Uterus (tissue), 2 donors: ENCODE data around the gene KCNQ1OT1.

Experiments
- POLR2A ChIP-seq, 2 donors: fragments of 450-650 bp; IDR thresholded peaks; one replicate each; pipeline ENCODE4 v1.6.1; 2016; ENCODE audit warnings: antibody characterized with exemption in 2 of 2, mild to moderate bottlenecking in 1 of 2, moderate library complexity in 1 of 2
- TF ChIP-seq, protein P1 (sequence below), 4 experiments: fragments of 200-600 bp in 2 of 4; fragments of 450-650 bp in 2 of 4; sonication (generic) in 2 of 4; IDR thresholded peaks; one replicate each; pipeline ENCODE4 v1.5.1; 2016 to 2019; ENCODE audit warnings: antibody characterized with exemption in 4 of 4, mild to moderate bottlenecking in 2 of 4, moderate library complexity in 1 of 4

- TF ChIP-seq POLR2A (IDR thresholded peaks at IDR 0.05): no peak
- TF ChIP-seq, protein P1, sequence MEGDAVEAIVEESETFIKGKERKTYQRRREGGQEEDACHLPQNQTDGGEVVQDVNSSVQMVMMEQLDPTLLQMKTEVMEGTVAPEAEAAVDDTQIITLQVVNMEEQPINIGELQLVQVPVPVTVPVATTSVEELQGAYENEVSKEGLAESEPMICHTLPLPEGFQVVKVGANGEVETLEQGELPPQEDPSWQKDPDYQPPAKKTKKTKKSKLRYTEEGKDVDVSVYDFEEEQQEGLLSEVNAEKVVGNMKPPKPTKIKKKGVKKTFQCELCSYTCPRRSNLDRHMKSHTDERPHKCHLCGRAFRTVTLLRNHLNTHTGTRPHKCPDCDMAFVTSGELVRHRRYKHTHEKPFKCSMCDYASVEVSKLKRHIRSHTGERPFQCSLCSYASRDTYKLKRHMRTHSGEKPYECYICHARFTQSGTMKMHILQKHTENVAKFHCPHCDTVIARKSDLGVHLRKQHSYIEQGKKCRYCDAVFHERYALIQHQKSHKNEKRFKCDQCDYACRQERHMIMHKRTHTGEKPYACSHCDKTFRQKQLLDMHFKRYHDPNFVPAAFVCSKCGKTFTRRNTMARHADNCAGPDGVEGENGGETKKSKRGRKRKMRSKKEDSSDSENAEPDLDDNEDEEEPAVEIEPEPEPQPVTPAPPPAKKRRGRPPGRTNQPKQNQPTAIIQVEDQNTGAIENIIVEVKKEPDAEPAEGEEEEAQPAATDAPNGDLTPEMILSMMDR (IDR thresholded peaks at IDR 0.05): no peak
Observed at GRCh38 chr11:2679011-2679676, 20.6 kb downstream of the KCNQ1OT1 start.
